ENCODE data around the gene CARF.

Gene CARF

DNA sequence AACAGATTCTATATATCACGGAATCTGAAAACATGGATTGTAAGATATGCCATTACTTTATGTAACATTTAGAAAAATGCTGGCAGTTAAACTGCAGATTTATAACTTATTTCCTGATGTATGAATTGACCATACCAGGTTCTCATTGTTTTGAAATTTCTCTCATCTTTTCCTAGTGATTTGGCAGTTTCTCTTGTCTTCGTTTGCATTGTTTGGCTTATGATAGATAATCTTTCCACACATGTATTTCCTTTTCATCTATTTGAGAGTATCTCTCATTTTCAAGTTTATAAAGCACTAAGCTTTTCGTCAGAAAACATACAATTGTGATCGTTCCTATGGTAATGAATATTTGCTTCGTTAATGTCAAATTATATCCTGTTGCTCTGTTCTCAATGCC lies 118.9 kb downstream of the CARF start:
- TF ChIP-seq NFIC (IDR thresholded peaks at IDR 0.05) (no peak), RAD21 (IDR thresholded peaks at IDR 0.05; ENCODE audit: low read depth) (no peak), FOXM1 (IDR thresholded peaks at IDR 0.05; ENCODE audit: borderline replicate concordance, low read depth) (no peak), TCF12 (IDR thresholded peaks at IDR 0.05; ENCODE audit: low read depth) (no peak), EGR1 (IDR thresholded peaks at IDR 0.05) (no peak), TAF1 (IDR thresholded peaks at IDR 0.05; ENCODE audit: low read depth) (no peak), EP300 (IDR thresholded peaks at IDR 0.05; ENCODE audit: borderline replicate concordance) (no peak), TEAD4 (IDR thresholded peaks at IDR 0.05) (no peak), CEBPB (IDR thresholded peaks at IDR 0.05) (no peak), ZBTB7A (IDR thresholded peaks at IDR 0.05; ENCODE audit: low read depth) (no peak)
- TF ChIP-seq, protein P1, sequence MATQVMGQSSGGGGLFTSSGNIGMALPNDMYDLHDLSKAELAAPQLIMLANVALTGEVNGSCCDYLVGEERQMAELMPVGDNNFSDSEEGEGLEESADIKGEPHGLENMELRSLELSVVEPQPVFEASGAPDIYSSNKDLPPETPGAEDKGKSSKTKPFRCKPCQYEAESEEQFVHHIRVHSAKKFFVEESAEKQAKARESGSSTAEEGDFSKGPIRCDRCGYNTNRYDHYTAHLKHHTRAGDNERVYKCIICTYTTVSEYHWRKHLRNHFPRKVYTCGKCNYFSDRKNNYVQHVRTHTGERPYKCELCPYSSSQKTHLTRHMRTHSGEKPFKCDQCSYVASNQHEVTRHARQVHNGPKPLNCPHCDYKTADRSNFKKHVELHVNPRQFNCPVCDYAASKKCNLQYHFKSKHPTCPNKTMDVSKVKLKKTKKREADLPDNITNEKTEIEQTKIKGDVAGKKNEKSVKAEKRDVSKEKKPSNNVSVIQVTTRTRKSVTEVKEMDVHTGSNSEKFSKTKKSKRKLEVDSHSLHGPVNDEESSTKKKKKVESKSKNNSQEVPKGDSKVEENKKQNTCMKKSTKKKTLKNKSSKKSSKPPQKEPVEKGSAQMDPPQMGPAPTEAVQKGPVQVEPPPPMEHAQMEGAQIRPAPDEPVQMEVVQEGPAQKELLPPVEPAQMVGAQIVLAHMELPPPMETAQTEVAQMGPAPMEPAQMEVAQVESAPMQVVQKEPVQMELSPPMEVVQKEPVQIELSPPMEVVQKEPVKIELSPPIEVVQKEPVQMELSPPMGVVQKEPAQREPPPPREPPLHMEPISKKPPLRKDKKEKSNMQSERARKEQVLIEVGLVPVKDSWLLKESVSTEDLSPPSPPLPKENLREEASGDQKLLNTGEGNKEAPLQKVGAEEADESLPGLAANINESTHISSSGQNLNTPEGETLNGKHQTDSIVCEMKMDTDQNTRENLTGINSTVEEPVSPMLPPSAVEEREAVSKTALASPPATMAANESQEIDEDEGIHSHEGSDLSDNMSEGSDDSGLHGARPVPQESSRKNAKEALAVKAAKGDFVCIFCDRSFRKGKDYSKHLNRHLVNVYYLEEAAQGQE (IDR thresholded peaks at IDR 0.05; ENCODE audit: low read depth) = no peak
- TF ChIP-seq, protein P2, sequence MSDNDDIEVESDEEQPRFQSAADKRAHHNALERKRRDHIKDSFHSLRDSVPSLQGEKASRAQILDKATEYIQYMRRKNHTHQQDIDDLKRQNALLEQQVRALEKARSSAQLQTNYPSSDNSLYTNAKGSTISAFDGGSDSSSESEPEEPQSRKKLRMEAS (IDR thresholded peaks at IDR 0.05) = no peak
- TF ChIP-seq, protein P3, sequence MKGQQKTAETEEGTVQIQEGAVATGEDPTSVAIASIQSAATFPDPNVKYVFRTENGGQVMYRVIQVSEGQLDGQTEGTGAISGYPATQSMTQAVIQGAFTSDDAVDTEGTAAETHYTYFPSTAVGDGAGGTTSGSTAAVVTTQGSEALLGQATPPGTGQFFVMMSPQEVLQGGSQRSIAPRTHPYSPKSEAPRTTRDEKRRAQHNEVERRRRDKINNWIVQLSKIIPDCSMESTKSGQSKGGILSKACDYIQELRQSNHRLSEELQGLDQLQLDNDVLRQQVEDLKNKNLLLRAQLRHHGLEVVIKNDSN (IDR thresholded peaks at IDR 0.05) = no peak

DNA sequence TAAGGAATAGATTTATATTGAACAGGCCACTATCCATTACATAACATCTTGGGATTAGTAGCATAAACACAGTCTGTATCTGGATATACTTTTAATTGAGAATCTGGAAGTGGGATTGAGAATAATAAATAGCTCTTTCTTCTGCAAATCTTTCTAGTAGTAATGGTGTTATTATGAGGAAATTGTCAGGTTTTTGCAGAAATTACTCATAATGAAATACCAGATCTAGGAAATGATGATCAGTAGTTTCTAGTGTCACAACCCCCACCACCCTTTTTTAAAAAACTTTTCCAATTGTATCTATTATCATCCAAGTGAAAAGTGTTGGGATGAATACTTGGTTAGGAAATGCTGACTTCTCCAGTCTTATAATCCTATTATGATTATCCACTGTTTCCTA lies 121.3 kb downstream of the CARF start:
- TF ChIP-seq, protein P2 (IDR thresholded peaks at IDR 0.05) = no peak
- TF ChIP-seq TEAD4 (IDR thresholded peaks at IDR 0.05) (no peak), CEBPB (IDR thresholded peaks at IDR 0.05) (no peak), TAF1 (IDR thresholded peaks at IDR 0.05; ENCODE audit: low read depth) (no peak), ZBTB7A (IDR thresholded peaks at IDR 0.05; ENCODE audit: low read depth) (no peak), CREB1 (IDR thresholded peaks at IDR 0.05; ENCODE audit: low read depth) (no peak), TCF12 (IDR thresholded peaks at IDR 0.05; ENCODE audit: low read depth) (no peak), FOXM1 (IDR thresholded peaks at IDR 0.05; ENCODE audit: borderline replicate concordance, low read depth) (no peak), RAD21 (IDR thresholded peaks at IDR 0.05; ENCODE audit: low read depth) (no peak), YY1 (IDR thresholded peaks at IDR 0.05; ENCODE audit: low read depth) (no peak)
- TF ChIP-seq, protein P1 (IDR thresholded peaks at IDR 0.05; ENCODE audit: low read depth) = no peak

DNA sequence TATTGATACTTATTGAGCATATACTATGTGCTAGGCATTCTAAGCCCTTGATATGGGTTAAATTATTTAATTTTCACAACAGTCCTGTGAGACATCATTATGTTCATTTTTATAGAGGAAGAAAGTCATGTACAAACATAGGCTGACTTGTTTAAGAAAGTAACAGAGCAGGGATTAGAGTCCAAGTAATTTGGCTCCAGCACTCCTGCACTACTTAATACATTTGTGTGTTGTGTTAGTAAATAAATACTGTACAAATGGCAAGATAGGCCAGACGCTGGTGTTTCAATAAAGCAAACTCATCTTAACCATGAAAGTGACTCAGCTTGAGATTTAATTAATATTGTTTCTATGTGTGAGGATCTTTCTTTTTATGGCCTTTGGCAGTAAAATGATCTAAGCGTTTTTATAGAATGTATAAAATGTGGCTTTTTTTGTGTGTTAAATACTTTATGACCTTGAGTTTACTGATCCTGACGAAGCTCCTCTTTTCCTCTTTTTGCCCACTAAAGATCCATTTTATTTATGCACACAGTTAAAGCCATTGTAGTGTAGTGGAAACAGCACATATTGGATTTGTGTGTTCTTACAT lies 123.9 kb downstream of the CARF start:
- TF ChIP-seq, protein P2 (IDR thresholded peaks at IDR 0.05) = no peak
- TF ChIP-seq TEAD4 (IDR thresholded peaks at IDR 0.05) (no peak), TAF1 (IDR thresholded peaks at IDR 0.05; ENCODE audit: low read depth) (no peak), RAD21 (IDR thresholded peaks at IDR 0.05; ENCODE audit: low read depth) (no peak), FOXM1 (IDR thresholded peaks at IDR 0.05; ENCODE audit: borderline replicate concordance, low read depth) (no peak), EGR1 (IDR thresholded peaks at IDR 0.05) (no peak), ZBTB7A (IDR thresholded peaks at IDR 0.05; ENCODE audit: low read depth) (no peak), CREB1 (IDR thresholded peaks at IDR 0.05; ENCODE audit: low read depth) (no peak), NFIC (IDR thresholded peaks at IDR 0.05) (no peak), YY1 (IDR thresholded peaks at IDR 0.05; ENCODE audit: low read depth) (no peak)
- TF ChIP-seq, protein P3 (IDR thresholded peaks at IDR 0.05) = no peak
